Measurements from ENCODE around the gene LAPTM4A.

DNA sequence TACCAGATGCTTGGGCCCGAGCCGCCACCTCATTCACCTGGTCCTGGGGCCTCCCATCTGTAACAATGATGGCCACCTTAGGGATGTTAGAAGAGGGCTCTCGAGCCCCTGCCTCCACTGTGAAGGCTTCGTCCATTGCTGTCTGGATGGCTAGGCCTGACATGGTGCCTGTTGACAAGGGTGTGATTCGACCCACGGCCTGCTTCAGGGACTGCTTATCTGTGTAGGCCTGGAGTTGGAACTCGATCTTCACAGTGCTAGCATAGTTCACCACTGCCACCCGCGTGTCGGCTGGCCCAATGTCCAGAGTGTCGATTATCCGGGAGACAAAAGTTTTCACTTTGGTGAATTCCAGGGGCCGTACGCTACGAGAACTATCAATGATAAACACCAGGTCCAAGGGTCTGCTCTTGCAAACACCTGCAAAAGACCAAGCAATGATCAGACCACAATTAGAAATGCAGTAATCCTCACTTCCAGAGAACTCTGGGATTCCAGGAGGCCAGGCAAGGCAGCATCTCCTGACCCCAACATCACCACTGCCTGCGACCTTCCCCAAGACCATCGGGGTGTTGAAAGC lies 45.4 kb downstream of the LAPTM4A start:
- TF ChIP-seq, protein P1, sequence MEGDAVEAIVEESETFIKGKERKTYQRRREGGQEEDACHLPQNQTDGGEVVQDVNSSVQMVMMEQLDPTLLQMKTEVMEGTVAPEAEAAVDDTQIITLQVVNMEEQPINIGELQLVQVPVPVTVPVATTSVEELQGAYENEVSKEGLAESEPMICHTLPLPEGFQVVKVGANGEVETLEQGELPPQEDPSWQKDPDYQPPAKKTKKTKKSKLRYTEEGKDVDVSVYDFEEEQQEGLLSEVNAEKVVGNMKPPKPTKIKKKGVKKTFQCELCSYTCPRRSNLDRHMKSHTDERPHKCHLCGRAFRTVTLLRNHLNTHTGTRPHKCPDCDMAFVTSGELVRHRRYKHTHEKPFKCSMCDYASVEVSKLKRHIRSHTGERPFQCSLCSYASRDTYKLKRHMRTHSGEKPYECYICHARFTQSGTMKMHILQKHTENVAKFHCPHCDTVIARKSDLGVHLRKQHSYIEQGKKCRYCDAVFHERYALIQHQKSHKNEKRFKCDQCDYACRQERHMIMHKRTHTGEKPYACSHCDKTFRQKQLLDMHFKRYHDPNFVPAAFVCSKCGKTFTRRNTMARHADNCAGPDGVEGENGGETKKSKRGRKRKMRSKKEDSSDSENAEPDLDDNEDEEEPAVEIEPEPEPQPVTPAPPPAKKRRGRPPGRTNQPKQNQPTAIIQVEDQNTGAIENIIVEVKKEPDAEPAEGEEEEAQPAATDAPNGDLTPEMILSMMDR (IDR thresholded peaks at IDR 0.05; ENCODE audit: low read length): no peak
- TF ChIP-seq EZH2 (IDR thresholded peaks at IDR 0.05; ENCODE audit: borderline replicate concordance, low read length): no peak
